Measurements from ENCODE around the gene ALOX5AP. TPM values are rescaled to one million over a fixed set of nuclear protein-coding genes. Genes with fewer than 3 reads are reported as not detected.

ALOX5AP gene
- polyA plus RNA-seq, 1 experiment: 0.11 TPM

GRCh38 chr13:30697996-30698401 is 37.3 kb upstream of the ALOX5AP start:
- H3K4me3 ChIP-seq (ENCODE audit: low read depth, low read length): no peak overlapping the region
- ChIA-PET POLR2A (no interaction called here), CTCF (no interaction called here)
- TF ChIP-seq CTCF (IDR thresholded peaks at IDR 0.05; ENCODE audit: insufficient read depth, low read depth, low read length): no peak
- no peak for DNase-seq (ENCODE audit: low read depth)
- H3K27me3 ChIP-seq (ENCODE audit: control insufficient read depth, insufficient read depth, low read length): no peaks in the 10 kb centered on the region
- H3K36me3 ChIP-seq (ENCODE audit: control insufficient read depth, insufficient read depth, low read length): no peaks in the 10 kb centered on the region

GRCh38 chr13:30698488-30699005 is 36.8 kb upstream of the ALOX5AP start:
- TF ChIP-seq CTCF (IDR thresholded peaks at IDR 0.05; ENCODE audit: insufficient read depth, low read depth, low read length): no peak
- Histone ChIP-seq H3K4me3 (ENCODE audit: low read depth, low read length) (no peak overlapping the region), H3K27me3 (ENCODE audit: control insufficient read depth, insufficient read depth, low read length) (no peaks in the 10 kb centered on the region), H3K36me3 (ENCODE audit: control insufficient read depth, insufficient read depth, low read length) (no peaks in the 10 kb centered on the region)
- POLR2A ChIA-PET: no interaction called here
- CTCF ChIA-PET: interaction anchor here (1.4 kb wide), 1 partner anchor 98 kb away, joined by 4 read pairs; no protein-coding TSS in a partner anchor
- no peak for DNase-seq (ENCODE audit: low read depth)

GRCh38 chr13:30700364-30700763 is 35.0 kb upstream of the ALOX5AP start:
- ChIA-PET CTCF (no interaction called here), POLR2A (no interaction called here)
- TF ChIP-seq CTCF (IDR thresholded peaks at IDR 0.05; ENCODE audit: insufficient read depth, low read depth, low read length): no peak
- Histone ChIP-seq H3K4me3 (ENCODE audit: low read depth, low read length) (no peak overlapping the region), H3K36me3 (ENCODE audit: control insufficient read depth, insufficient read depth, low read length) (no peaks in the 10 kb centered on the region), H3K27me3 (ENCODE audit: control insufficient read depth, insufficient read depth, low read length) (no peaks in the 10 kb centered on the region)
- DNase-seq (ENCODE audit: low read depth): no peak

GRCh38 chr13:30702006-30702405 is 33.3 kb upstream of the ALOX5AP start:
- H3K36me3 ChIP-seq (ENCODE audit: control insufficient read depth, insufficient read depth, low read length): no peaks in the 10 kb centered on the region
- H3K4me3 ChIP-seq (ENCODE audit: low read depth, low read length): no peak overlapping the region
- DNase-seq (ENCODE audit: low read depth): no peak
- CTCF ChIA-PET: no interaction called here
- H3K27me3 ChIP-seq (ENCODE audit: control insufficient read depth, insufficient read depth, low read length): no peaks in the 10 kb centered on the region
- no peak for TF ChIP-seq CTCF (IDR thresholded peaks at IDR 0.05; ENCODE audit: insufficient read depth, low read depth, low read length)
- POLR2A ChIA-PET: no interaction called here

- DNase-seq (ENCODE audit: low read depth): no peak
- POLR2A ChIA-PET: no interaction called here
- no peak overlapping the region for H3K4me3 ChIP-seq (ENCODE audit: low read depth, low read length)
These were observed 30.7 kb upstream of the ALOX5AP start for GRCh38 chr13:30704596-30704995.

More at GRCh38 chr13:30704596-30704995, 30.7 kb upstream of the ALOX5AP start:
- H3K36me3 ChIP-seq (ENCODE audit: control insufficient read depth, insufficient read depth, low read length): no peaks in the 10 kb centered on the region
- CTCF ChIA-PET: interaction anchor here (1.5 kb wide), 1 partner anchor 12 kb away, joined by 3 read pairs; no protein-coding TSS in a partner anchor
- no peak for TF ChIP-seq CTCF (IDR thresholded peaks at IDR 0.05; ENCODE audit: insufficient read depth, low read depth, low read length)
- no peaks in the 10 kb centered on the region for H3K27me3 ChIP-seq (ENCODE audit: control insufficient read depth, insufficient read depth, low read length)
